ENCODE measurements around the gene GRAP.

The GRAP gene

DNA sequence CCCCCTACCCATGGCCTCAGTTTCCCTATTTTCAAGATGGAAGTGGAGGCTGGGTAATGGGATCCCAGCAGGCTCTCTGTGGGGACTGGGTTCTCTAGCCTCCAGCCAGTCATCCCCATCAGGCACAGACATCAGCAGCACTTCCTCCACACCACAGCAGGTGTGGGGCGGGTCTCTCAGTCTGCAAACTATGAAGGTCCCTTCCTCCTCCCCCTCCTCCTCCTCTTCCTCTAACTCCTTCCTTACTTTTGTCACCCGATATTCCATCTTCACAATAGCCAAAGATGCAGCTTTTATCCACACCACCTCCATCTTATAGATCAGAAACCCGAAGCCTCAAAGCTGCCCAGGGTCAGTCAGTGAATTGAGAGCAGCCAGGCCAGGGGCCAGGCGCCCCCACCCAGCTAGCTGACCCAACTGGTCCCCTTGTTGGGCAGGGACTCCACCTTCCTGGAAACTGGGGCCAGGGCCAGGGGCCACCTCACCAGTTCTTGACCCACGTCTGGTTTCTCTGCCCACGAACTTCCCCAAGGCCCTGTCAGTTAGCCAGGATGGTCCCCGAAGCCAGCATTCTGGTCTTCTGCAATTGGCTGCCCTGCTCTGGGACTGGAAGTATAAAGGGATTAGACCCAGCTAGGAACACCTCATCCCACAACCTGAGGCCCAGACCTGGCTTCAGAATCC is 44.7 kb downstream of the GRAP start:
- DNase-seq: no peak

DNA sequence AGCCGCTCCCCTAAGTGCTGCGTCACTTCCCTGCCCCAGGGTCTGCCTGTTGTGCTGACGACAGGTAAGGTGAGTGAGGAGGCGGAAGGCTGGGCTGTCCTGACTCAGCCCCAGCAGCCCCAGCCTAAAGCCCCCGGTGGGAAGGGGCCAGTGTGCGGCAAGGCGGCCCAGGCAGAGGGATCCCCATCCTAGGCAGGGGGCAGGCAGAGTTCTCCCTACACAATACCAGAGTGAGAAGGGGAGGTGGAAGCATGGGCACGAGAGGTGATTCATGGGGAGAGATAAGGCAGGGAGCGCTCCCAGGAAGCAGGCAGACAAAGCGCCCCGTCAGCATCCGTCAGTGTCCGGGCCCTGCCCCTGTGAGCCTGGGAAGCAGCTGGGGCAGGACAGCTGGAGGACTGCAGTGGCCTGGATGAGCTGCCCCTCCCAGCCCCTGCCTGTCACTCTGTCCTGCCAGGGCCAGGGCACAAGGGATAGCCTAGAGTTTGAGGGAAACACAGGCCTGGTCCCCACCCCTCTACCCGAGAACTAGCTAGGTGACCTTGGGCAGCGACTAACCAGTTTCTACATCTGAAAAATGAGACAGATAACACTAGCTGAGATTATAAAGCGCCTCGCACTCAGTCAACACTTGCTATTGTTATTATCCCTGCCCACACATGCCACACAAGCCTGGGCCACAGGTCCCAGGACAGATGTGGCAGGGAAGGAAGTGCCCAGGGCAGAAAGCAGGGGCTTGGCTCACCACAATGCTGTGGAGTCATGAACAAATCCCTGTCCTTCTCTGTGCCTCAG is 46.0 kb downstream of the GRAP start:
- DNase-seq: no peak

DNA sequence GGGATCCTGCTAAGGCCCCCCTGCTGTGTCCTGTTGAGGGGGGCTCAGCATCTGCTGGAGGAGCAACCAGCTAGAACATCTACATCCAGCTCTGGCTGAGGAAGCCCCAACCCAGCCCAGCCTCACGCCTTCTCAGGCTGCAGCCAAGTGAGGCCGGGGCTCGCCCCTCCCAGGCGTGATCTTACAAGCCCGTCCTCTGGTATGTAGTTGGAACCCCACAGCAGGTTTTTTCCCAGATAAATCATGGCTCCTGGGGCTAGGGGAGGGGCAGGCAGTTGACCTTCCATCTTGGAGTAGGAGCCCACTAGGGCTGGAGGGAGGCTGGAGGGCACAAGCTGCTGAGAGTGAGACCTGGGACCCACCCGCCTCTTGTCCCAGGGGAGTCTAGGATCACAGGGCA is 46.8 kb downstream of the GRAP start:
- DNase-seq: no peak

DNA sequence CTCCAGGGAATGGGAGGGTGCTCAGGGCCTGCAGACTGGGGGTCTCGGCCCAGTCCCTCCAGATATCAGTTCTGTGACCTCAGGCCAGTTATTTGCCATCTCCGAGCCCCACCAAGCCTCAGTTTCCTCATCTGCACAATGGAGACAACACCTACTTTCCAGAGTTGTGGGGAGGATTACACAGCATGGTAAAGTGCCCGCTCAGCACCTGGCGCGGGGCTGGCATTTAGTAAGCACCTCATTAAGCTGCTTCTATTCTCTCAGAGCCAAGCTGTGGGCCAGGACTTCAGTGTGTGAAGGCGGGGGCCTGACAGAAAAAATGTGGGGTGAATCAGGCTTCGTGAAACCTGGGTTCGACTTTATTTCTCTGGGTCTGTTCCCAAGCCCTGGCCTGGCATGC is 47.4 kb downstream of the GRAP start:
- DNase-seq: no peak

DNA sequence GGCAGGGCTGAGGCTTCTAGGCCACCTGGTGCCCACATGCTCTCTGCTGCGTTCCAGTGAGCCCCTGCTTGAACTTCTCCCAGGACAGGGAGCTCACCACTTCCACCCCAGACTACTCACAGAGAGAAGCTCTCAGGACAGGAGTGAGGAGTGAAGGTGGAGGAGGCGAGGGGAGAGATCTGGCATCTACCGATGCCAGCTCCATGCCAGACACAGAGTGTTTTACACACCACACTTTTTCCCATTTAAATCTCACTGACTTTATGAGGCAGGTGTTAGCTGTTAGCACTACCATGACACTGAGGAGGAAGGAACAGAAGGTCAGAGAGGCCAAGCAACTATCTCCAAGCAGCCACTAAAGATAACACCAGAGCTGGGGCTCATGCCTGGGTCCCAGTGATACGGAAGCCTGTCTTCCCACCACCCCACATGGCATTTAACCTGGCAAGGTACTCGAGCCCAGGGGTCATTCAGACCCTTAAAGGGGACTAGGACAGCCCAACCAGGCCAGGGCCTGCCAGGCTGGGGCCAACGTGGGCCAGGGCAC is 49.0 kb downstream of the GRAP start:
- no peak for DNase-seq

DNA sequence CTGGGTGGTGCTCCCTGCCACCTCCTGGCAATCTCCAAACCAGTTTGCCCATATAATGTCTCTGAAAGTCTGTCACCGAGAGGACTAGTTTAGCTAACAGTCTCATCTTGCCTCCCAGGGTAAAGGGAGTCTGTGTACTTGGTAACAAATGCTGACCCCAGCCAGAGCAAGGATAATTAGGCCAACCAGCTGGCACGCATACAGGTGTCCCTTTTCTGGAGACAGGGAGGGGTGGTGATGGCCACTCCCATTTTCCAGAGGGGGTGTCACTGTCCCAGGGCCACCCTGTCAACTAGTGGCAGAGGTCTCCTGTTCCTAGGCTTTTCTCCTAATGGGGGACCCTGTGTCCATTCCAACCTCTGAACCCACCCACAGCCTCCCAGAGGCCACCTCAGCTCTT is 50.3 kb downstream of the GRAP start:
- no peak for DNase-seq

DNA sequence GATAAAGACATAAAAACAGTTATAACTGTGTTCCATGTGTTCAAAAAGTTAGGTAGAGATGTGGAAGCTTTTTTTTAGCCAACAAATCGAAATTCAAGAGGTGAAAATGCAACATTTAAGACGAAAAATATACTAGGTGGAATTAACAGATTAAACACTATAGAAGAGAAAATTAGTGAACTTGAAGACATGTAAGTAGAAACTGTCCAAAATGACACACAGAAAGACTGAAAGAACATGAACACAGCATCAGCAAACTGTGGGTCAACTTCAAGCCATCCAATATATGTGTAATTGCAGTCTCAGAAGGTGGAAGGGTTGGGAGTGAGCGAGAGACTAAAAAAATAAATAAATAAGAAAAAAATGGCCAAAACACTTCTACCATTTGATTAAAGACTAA is 51.5 kb downstream of the GRAP start:
- no peak for DNase-seq

DNA sequence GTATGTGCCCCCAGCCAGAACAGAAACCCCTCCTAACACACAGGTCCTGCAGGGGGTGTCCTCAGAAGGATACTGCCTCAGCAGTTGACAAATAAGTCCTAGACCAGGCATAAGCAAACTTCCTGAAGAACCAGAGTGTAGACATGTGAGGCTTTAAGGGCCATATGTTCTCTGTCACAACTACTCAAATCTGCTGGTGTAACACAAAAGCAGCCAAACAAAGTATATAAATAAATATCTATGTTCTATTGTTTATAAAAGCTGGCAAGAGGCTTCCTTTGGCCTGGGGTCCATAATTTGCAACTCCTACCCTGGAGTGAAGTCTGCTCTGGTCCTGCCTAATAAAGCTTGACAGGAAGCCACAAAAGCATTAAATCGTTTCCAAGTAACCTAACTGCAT is 52.1 kb downstream of the GRAP start:
- no peak for DNase-seq

DNA sequence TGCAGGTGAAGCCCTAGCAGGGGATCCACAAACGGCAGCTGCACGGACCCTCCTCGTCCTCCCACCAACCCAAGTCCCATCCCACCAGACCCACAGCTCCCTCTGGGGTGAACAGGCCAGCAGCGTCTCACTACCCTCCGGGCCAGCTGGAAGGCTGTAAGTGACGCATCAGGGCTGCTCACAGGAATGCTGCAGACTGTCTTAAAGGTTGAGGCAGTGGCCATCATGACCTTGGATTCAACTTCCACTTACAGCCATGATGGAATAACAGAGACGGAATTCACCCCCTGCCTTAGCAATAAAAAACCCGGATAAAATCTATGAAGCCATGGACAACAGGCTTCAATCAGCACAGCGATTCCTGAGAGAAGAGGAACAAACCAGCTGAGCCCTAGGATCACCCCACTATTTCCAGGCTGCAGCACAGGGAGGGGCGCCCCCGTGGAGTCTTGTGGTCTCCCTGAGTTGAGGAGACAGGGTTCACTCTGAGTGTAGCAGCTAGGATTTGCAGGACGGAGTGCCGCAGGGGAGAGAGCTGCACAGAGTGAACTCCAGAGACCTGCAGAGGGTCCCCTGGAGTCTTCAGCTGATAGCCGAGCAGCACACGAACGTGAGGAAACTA is 52.7 kb downstream of the GRAP start:
- DNase-seq: no peak

DNA sequence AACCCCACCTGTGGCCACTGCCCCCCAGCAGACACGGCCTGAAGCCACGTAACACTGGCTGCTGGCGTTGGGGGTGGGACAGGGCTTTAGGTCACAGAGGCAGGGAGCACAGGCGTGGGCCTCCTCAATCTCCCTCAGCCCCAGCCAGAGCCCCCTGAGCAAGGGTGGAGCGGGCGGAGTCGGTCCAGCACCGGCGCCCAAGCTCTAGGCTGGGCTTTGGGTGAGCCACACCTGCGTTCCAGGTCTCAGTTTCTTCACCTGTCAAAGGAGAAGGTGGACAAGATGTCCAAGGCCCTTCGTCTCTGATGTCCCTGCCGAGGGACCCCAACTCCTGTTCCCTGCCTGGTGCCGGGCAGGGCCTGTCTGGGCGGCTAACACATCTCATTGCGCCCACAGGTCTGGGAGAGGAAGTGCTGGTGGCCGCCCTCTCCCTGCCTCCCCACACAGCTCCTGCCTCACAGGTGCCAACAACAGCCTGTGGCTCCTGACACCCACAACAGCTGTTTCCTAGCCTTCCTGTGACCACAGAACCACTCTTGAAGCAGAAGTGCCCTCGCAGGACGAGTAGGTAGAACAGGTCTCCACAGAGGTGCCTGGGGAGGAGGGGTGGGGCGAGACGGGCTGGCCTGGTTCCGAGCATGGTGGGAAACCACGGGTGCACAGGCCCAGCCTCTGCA is 54.2 kb downstream of the GRAP start:
- no peak for DNase-seq

DNA sequence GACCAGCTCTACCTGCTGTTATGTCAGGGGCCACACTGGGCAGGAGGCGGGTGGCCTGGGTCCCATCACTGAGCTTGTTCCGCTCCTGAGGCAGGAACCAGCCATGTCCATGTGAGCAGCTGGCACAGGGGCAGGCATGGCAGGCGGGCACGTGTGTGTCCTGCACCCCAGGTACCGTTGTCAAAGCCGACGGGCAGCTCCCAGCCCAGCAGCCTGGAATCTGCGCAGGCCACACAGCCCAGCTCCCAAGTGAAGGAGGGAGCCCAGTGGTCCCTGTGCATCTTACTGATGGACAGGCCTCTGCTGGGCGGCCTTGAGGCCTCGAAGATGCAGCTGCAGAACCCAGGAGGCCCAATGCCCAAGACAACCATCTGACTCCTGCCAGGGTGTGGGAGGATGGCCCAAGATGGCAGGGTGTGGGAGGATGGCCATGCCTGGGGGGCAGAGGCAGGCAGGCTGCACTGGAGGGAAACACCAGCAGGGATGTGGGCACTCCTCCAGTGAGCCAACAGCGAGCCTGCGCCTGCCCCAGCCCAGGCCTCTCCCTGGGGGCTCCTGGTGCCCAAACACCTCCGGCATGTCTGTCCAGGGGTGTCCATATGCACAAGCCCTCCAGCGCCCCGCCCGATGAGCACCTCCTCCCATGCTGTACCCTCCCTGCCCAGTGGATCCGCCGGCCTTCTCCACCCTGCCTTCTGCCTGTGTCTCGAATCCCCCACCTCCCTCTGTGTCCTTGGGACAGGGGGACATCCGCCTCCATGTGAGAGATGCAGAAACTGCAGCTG is 55.0 kb downstream of the GRAP start:
- no peak for DNase-seq

DNA sequence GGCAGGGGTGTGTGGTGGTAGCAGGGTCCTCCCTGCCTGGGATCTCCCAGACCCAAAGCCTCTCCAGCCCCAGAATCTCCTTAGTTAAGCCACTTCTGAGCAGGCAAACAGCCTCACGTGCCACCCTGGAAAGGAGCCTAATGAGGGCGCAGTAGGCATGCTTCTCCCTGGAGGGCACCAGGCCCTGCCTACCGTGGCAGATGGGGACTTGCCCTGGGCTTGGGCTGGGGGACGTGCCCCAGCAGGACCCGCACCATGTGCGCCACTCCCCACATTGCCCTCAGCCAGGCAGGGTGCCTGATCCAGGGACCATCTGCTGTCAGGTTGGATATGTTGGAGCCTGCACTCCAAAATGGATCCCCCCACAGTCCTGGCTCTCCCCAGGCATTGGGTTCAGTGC is 56.4 kb downstream of the GRAP start:
- DNase-seq: no peak

DNA sequence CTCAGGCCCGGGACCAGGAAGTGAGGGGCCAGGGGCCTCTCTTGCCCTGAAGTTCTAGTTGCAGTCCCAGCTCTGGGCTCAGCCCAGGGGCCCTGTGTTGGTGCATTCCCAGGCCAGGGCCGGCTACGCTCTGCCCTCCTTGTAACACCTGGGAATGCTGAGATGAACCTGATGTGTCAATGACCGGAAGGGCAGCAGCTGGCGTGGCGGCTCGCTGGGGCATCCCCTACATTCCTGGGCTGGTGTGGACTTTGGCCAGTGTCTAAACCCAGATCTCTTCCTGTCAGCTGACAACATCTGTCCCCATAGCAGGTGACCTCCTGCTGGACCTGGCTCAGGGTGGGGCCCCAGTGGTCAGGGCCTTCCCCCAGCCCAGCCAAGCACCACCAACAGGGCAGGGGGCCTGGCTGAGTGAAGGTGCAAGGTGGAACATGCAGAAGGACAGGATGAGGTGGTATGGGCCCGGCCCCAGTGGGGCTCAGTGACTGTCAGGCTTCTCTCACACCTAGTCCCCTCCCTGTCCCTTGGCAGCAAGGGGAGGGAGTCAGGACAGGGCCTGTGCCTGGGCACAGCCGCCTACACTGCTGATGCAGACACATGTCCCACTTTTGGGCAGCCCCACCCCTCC is 58.1 kb downstream of the GRAP start:
- no peak for DNase-seq

DNA sequence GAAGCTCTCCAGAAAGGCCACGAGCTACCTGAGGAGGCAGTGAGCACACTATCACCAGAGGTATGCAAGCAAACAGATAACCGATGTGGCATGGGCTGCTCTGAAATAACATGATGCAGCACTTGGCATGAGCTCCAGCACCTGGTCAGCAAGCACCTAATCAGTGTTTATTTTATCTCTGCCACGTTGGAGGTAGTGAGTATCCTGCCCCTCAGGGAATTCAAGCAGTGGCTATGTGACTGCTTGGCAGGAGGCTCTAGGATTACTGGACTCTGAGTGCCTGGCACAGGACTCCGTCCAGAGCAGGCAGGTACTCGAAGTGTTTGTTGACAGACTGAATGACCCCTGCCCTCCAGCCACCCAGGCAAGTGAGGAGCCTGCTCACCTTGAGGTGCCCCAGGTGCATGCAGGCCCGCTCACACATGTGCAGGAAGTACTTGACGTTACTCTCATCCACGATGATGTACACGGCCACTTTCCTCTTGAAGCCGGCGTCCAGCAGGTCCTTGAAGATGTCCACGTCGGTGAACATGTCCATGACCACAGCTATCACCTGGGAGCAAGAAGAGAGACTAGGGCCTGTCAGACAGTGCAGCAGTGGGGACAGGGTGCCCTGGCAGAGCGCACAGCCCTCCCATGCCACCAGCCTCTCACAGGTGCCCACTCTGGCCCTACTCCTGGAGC is 58.8 kb downstream of the GRAP start:
- DNase-seq: no peak

DNA sequence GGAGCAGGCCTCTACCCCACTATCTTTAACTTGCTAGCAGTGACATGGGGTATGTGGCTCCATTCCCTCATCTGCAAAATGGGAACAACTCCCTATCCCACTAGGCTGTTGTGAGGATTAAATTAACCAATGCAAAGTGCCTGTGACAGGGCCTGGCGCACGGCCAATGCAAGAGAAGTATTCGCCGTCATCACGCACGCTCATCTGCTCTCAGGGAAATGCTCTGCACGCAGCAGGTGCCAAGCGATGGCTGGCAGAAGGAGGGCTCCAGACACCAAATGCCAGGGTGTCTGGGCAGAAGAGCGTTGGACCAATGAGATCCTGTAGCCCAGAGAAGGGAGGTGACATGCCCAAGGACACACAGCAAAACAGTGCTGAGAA is 59.5 kb downstream of the GRAP start:
- no peak for DNase-seq

DNA sequence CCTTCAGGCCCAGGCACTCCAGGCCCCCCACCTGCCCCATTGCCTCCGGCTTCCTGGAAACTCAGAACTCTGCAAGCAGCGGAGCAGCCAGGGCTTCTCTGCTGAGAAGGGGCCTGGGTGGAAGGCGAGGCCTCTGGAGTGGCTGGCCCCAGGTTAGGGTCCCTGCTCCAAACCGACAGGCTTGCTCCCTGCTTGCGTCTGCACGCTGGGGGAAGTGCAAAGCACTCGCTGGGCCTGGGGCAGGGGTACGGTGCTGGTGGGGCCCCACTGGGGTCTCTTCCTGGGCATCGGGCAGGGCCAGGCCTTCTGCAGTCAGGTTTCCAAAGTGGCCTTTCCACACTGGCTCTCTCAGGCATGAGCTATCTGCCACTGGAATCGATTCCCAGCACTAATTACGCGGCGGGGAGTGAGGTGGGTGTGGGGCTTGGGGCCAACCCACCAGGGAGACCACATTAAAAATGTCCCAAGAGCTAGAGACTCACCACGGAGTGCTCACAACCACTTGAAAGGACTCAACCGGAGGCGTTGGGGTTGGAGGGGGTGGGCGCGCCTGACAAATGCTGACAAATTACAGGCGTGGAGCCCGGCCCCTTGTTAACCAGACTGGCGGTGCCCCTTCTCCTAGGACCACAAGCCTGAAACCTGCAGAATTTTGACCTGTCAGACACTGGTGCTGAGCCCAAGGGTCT is 60.1 kb downstream of the GRAP start:
- DNase-seq: no peak

DNA sequence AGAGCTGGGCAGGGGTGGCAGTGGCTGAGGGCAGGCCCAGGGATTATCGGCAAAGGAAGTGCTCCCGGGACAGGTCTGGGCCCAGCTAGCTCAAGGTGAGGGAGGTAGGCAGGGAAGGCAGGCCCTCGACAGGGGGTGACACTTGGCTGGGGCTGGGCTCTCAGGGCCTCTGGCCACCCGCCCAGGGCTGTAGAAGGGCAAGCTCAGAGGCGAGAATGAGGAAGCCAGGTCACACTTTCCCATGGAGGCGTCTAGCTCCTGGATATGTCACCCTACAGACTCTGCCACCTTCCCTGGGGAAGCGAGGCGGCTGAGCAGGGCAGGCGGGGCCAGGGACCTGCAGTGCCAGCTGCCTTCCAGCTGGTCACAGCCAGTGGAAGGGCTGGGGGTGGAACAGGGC is 61.3 kb downstream of the GRAP start:
- DNase-seq: no peak

DNA sequence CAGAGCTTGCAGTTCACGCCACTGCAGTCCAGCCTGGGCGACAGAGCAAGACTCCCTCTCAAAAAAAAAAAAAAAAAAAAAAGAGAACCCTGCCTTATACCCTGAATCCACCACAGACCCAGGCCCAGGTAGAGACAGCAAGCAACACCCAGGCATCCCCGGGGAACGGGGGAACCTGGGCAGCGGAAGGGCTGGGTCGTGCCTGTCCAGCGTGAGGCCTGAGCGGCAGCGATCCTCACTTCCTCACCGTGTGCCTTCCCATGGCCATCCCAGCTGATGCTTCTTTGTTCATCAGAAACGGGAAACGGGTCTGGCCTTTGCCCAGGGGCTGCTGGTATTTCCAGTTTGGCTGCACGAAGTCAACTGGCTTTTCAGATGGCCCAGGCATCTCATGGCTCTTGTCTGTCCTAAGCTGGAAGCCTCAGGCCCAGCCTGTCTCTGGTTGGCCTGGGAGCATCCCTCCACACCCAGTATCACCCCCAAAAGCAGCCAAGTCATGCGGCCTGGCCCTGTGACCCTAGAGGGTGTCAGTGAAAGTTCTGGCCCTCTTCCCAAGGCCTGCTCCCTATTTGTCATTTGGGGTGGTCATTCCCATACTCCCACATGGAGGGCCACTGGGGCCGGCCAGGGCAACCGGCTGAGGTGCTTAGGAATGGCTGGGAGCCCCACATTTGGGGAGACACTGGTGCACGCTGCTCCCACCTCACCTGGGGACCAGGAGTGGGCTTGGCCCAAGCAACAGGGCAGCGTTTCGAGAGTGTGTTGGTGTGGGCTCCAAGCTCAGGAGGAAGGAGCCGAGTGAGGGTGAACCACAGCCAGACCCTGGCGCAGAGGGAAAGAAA is 62.3 kb downstream of the GRAP start:
- no peak for DNase-seq

DNA sequence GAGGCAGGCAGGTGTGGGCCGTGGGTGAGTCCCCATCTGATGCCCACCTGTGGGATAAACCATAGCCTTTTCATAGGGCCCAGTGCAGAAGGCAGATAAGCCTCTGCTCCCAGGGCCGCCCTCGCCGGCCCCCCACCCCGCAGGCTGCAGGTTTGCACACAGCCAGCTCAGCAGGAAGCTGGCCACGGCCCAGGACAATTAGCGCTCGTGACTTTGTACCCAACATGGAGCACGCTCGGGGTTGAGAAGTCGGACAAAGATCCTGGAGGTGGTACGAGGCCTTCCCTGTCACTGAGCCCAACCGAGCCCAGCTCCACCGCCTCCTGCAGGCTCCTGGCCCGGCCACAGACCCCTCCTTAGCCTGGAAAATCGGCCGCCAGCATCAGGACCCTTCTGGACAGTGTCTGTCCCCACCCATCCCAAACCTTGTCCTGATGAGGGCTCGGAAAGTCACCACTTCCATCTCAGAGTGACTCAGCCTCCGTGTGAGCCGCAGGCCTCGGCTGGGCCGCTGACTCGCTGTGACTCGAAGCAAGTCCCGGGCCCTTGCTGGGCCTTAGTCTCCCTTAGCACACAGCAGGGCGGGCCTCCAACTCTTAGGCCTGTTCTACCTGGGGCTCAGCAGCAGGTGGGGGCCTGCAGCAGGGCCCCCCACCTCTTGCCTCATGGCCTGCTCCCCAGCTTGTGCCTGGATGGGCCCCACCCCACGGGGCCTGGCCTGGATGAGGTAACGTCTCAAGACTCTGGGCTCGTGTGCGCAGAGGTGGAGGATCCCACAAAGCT is 64.9 kb downstream of the GRAP start:
- DNase-seq: no peak
